BLaER1 (cell line): ENCODE measurements around the gene FLNB.

Experiments
- H3K27ac ChIP-seq: shearing (Covaris generic); formaldehyde crosslinking; 2 replicates; pipeline ENCODE4 v1.8.1; 2022
- H3K27me3 ChIP-seq: shearing (Covaris generic); formaldehyde crosslinking; 2 replicates; pipeline ENCODE4 v1.8.1; 2022
- H3K36me3 ChIP-seq: shearing (Covaris generic); formaldehyde crosslinking; 2 replicates; pipeline ENCODE4 v1.8.1; 2022
- H3K4me1 ChIP-seq: shearing (Covaris generic); formaldehyde crosslinking; 2 replicates; pipeline ENCODE4 v1.8.1; 2022
- H3K4me2 ChIP-seq: shearing (Covaris generic); formaldehyde crosslinking; 2 replicates; pipeline ENCODE4 v1.8.1; 2022
- H3K4me3 ChIP-seq: shearing (Covaris generic); formaldehyde crosslinking; 2 replicates; pipeline ENCODE4 v1.8.1; 2022
- H3K9ac ChIP-seq: shearing (Covaris generic); formaldehyde crosslinking; 2 replicates; pipeline ENCODE4 v1.8.1; 2022
- H3K9me3 ChIP-seq: shearing (Covaris generic); formaldehyde crosslinking; 2 replicates; pipeline ENCODE4 v1.8.1; 2022
- H4K20me1 ChIP-seq: shearing (Covaris generic); formaldehyde crosslinking; 2 replicates; pipeline ENCODE4 v1.8.1; 2022
- Cebpa-rat ChIP-seq: shearing (Covaris generic); IDR thresholded peaks from 2 replicates; pipeline ENCODE4 v1.8.1; 2022

FLNB gene

GRCh38 chr3:58058361-58059263, 50.4 kb downstream of the FLNB start:
- H3K27ac ChIP-seq = no peak overlapping the region
- H3K4me1 ChIP-seq = peaks cover 11% of the 10 kb centered on the region
- H3K9me3 ChIP-seq = peaks cover 11% of the 10 kb centered on the region
- H3K36me3 ChIP-seq = peaks cover 5% of the 10 kb centered on the region; the same call in 1 of the 2 replicates
- H3K27me3 ChIP-seq = no peaks in the 10 kb centered on the region
- TF ChIP-seq Cebpa-rat = no peak
- peaks cover 48% of the 10 kb centered on the region for H4K20me1 ChIP-seq
- no peak overlapping the region for H3K4me2 ChIP-seq
- no peak overlapping the region for H3K4me3 ChIP-seq
- H3K9ac ChIP-seq = no peak overlapping the region

GRCh38 chr3:58059349-58060321, 51.4 kb downstream of the FLNB start:
- peaks cover 15% of the 10 kb centered on the region for H3K4me1 ChIP-seq
- H3K36me3 ChIP-seq = peaks cover 5% of the 10 kb centered on the region; the same call in 1 of the 2 replicates
- peaks cover 7% of the 10 kb centered on the region for H3K9me3 ChIP-seq
- no peaks in the 10 kb centered on the region for H3K27me3 ChIP-seq
- H3K4me2 ChIP-seq = no peak overlapping the region
- no peak overlapping the region for H3K9ac ChIP-seq
- TF ChIP-seq Cebpa-rat = no peak
- H4K20me1 ChIP-seq = peaks cover 52% of the 10 kb centered on the region
- H3K27ac ChIP-seq = no peak overlapping the region
- H3K4me3 ChIP-seq = no peak overlapping the region

GRCh38 chr3:58062472-58062871, 54.2 kb downstream of the FLNB start:
- H3K9ac ChIP-seq = no peak overlapping the region
- H3K4me2 ChIP-seq = peak overlapping the region; percentile 53; the same call in 1 of the 2 replicates
- no peak overlapping the region for H3K27ac ChIP-seq

GRCh38 chr3:58063022-58063815, 55.0 kb downstream of the FLNB start:
- no peak overlapping the region for H3K4me3 ChIP-seq
- H3K27me3 ChIP-seq = no peaks in the 10 kb centered on the region
- H3K27ac ChIP-seq = no peak overlapping the region
- H4K20me1 ChIP-seq = peaks cover 62% of the 10 kb centered on the region
- H3K9ac ChIP-seq = no peak overlapping the region
- peaks cover 24% of the 10 kb centered on the region for H3K4me1 ChIP-seq
- H3K4me2 ChIP-seq = peak overlapping the region; percentile 53
- H3K9me3 ChIP-seq = no peaks in the 10 kb centered on the region
- no peaks in the 10 kb centered on the region for H3K36me3 ChIP-seq
- TF ChIP-seq Cebpa-rat = no peak

More at GRCh38 chr3:58062472-58062871, 54.2 kb downstream of the FLNB start:
- H4K20me1 ChIP-seq = peaks cover 63% of the 10 kb centered on the region
- no peak overlapping the region for H3K4me3 ChIP-seq
- H3K36me3 ChIP-seq = no peaks in the 10 kb centered on the region
- no peaks in the 10 kb centered on the region for H3K9me3 ChIP-seq
- no peak for TF ChIP-seq Cebpa-rat
- H3K27me3 ChIP-seq = no peaks in the 10 kb centered on the region
- H3K4me1 ChIP-seq = peaks cover 24% of the 10 kb centered on the region

GRCh38 chr3:58064923-58065638, 56.9 kb downstream of the FLNB start:
- Histone ChIP-seq H3K4me1 (peaks cover 24% of the 10 kb centered on the region), H3K9ac (no peak overlapping the region), H4K20me1 (peaks cover 56% of the 10 kb centered on the region), H3K9me3 (no peaks in the 10 kb centered on the region), H3K27me3 (no peaks in the 10 kb centered on the region), H3K36me3 (no peaks in the 10 kb centered on the region), H3K27ac (no peak overlapping the region), H3K4me2 (no peak overlapping the region), H3K4me3 (no peak overlapping the region)
- TF ChIP-seq Cebpa-rat = no peak

GRCh38 chr3:58065700-58066167, 57.5 kb downstream of the FLNB start:
- Histone ChIP-seq H3K27me3 (no peaks in the 10 kb centered on the region), H3K4me3 (no peak overlapping the region), H3K9me3 (no peaks in the 10 kb centered on the region), H3K9ac (no peak overlapping the region), H3K27ac (no peak overlapping the region), H3K4me1 (peaks cover 24% of the 10 kb centered on the region), H3K4me2 (no peak overlapping the region), H4K20me1 (peaks cover 53% of the 10 kb centered on the region), H3K36me3 (no peaks in the 10 kb centered on the region)
- TF ChIP-seq Cebpa-rat = no peak

- H3K4me2 ChIP-seq = no peak overlapping the region
- no peak overlapping the region for H3K27ac ChIP-seq
- H3K4me3 ChIP-seq = no peak overlapping the region
- H3K9me3 ChIP-seq = no peaks in the 10 kb centered on the region
- no peaks in the 10 kb centered on the region for H3K27me3 ChIP-seq
- H3K9ac ChIP-seq = no peak overlapping the region
- TF ChIP-seq Cebpa-rat = no peak
- H3K4me1 ChIP-seq = peaks cover 24% of the 10 kb centered on the region
- H4K20me1 ChIP-seq = peaks cover 53% of the 10 kb centered on the region
- H3K36me3 ChIP-seq = no peaks in the 10 kb centered on the region
These were observed 58.6 kb downstream of the FLNB start for GRCh38 chr3:58066842-58067241.

- peaks cover 19% of the 10 kb centered on the region for H3K4me1 ChIP-seq
- H4K20me1 ChIP-seq = peaks cover 42% of the 10 kb centered on the region
- H3K4me3 ChIP-seq = no peak overlapping the region
- no peak overlapping the region for H3K4me2 ChIP-seq
- no peaks in the 10 kb centered on the region for H3K36me3 ChIP-seq
- TF ChIP-seq Cebpa-rat = no peak
- no peaks in the 10 kb centered on the region for H3K27me3 ChIP-seq
- H3K9ac ChIP-seq = no peak overlapping the region
- no peak overlapping the region for H3K27ac ChIP-seq
- no peaks in the 10 kb centered on the region for H3K9me3 ChIP-seq
These were observed 60.0 kb downstream of the FLNB start for GRCh38 chr3:58068122-58068809.
